Neuronal stem cell (in vitro differentiated cells): ENCODE data around the gene CLEC9A.

Experiments used
- DNase-seq: peaks from one replicate; pipeline ENCODE4 v3.0.0-alpha.2; 2013; ENCODE audit warnings: low spot score
- H2AFZ ChIP-seq: one replicate; pipeline ENCODE4 v1.6.1; 2013; ENCODE audit warnings: mild to moderate bottlenecking, low read length, inconsistent platforms
- H2AK5ac ChIP-seq: 2 replicates; pipeline ENCODE4 v1.6.1; 2013; ENCODE audit warnings: low read depth, mild to moderate bottlenecking, inconsistent platforms, low read length, moderate library complexity, mixed read lengths
- H2BK120ac ChIP-seq: 2 replicates; pipeline ENCODE4 v1.6.1; 2013; ENCODE audit warnings: low read depth, mild to moderate bottlenecking, inconsistent platforms, low read length, moderate library complexity, mixed read lengths
- H2BK12ac ChIP-seq: one replicate; pipeline ENCODE4 v1.6.1; 2013; ENCODE audit warnings: low read length, inconsistent platforms
- H2BK15ac ChIP-seq: 2 replicates; pipeline ENCODE4 v1.6.1; 2013; ENCODE audit warnings: mild to moderate bottlenecking, low read length, inconsistent platforms, mixed read lengths
- H2BK5ac ChIP-seq: one replicate; pipeline ENCODE4 v1.6.1; 2013; ENCODE audit warnings: inconsistent platforms, mild to moderate bottlenecking, low read length, moderate library complexity
- H3K14ac ChIP-seq: one replicate; pipeline ENCODE4 v1.6.1; 2013; ENCODE audit warnings: low read length, inconsistent platforms
- H3K18ac ChIP-seq: 2 replicates; pipeline ENCODE4 v1.6.1; 2013; ENCODE audit warnings: low read length, inconsistent platforms
- H3K23ac ChIP-seq: 2 replicates; pipeline ENCODE4 v1.6.1; 2013; ENCODE audit warnings: low read depth, mild to moderate bottlenecking, mixed read lengths, low read length, inconsistent platforms; ENCODE audit not compliant: poor library complexity
- H3K27ac ChIP-seq: replicated peaks from 3 replicates; pipeline ENCODE4 v1.5.1; 2013; ENCODE audit warnings: low read length, inconsistent platforms
- H3K27me3 ChIP-seq, 3 experiments: 2 replicates each; pipeline ENCODE4 v1.6.1; 2013; ENCODE audit warnings: low read length in 3 of 3, mild to moderate bottlenecking in 2 of 3, inconsistent platforms in 1 of 3, low read depth in 1 of 3, mixed read lengths in 1 of 3, moderate library complexity in 1 of 3; ENCODE audit not compliant: control insufficient read depth in 3 of 3, insufficient read depth in 3 of 3
- H3K36me3 ChIP-seq, 2 donors: replicated peaks in 1 of 2; 2 replicates each; pipeline ENCODE4 v1.6.1; 2013; ENCODE audit warnings: low read length in 2 of 2; ENCODE audit not compliant: control insufficient read depth in 2 of 2, insufficient read depth in 2 of 2
- H3K4ac ChIP-seq: 2 replicates; pipeline ENCODE4 v1.6.1; 2013; ENCODE audit warnings: inconsistent platforms, mild to moderate bottlenecking, low read length, moderate library complexity
- H3K4me1 ChIP-seq, 2 donors: 1 replicate in 1 of 2; 2 replicates in 1 of 2; pipeline ENCODE4 v1.6.1; 2013; ENCODE audit warnings: low read length in 2 of 2, low read depth in 1 of 2; ENCODE audit not compliant: control insufficient read depth in 2 of 2, insufficient read depth in 1 of 2
- H3K4me2 ChIP-seq: one replicate; pipeline ENCODE4 v1.6.1; 2013; ENCODE audit warnings: mild to moderate bottlenecking, low read length, inconsistent platforms; ENCODE audit not compliant: insufficient read depth, poor library complexity, severe bottlenecking
- H3K4me3 ChIP-seq, 2 donors: 2 replicates each; pipeline ENCODE4 v1.5.1; 2013; ENCODE audit warnings: low read length in 2 of 2, mild to moderate bottlenecking in 2 of 2, inconsistent platforms in 1 of 2, moderate library complexity in 1 of 2
- H3K79me1 ChIP-seq: one replicate; pipeline ENCODE4 v1.6.1; 2013; ENCODE audit warnings: low read depth, mild to moderate bottlenecking, inconsistent platforms, low read length, moderate library complexity
- H3K9ac ChIP-seq: one replicate; pipeline ENCODE4 v1.6.1; 2013; ENCODE audit warnings: mild to moderate bottlenecking, low read depth, low read length, inconsistent platforms; ENCODE audit not compliant: poor library complexity
- H3K9me3 ChIP-seq, 2 donors: replicated peaks in 1 of 2; 2 replicates each; pipeline versions ENCODE3 to v1.6.1; 2013; ENCODE audit warnings: low read length in 2 of 2, mild to moderate bottlenecking in 2 of 2, inconsistent platforms in 1 of 2, low read depth in 1 of 2, mixed read lengths in 1 of 2, moderate library complexity in 1 of 2; ENCODE audit not compliant: control insufficient read depth in 2 of 2, insufficient read depth in 1 of 2
- H4K8ac ChIP-seq: one replicate; pipeline ENCODE4 v1.6.1; 2013; ENCODE audit warnings: low read depth, mild to moderate bottlenecking, inconsistent platforms, low read length, moderate library complexity
- H4K91ac ChIP-seq: one replicate; pipeline ENCODE4 v1.6.1; 2013; ENCODE audit warnings: low read length, low read depth, mild to moderate bottlenecking, inconsistent platforms; ENCODE audit not compliant: poor library complexity
- WGBS, 2 donors: extraction: QIAGEN DNeasy Blood & Tissue Kit; methylation state at CpG; one replicate each; pipeline ENCODE4 v1.1.7; 2013; ENCODE audit warnings: missing lambda C conversion rate in 2 of 2, mixed read lengths in 1 of 2; ENCODE audit not compliant: insufficient read length in 2 of 2, insufficient replicate concordance in 1 of 2; ENCODE audit errors: extremely low coverage in 2 of 2; 5-methylcytosine and 5-hydroxymethylcytosine counted together

CLEC9A gene

GRCh38 chr12:10111451-10111850 lies 81.0 kb downstream of the CLEC9A start:
- no peaks in the 10 kb centered on the region for H3K4me1 ChIP-seq
- peak overlapping the region in 1 of 2 donors; percentile 58 for H3K4me3 ChIP-seq
- no peak overlapping the region for H2AFZ ChIP-seq
- H3K23ac ChIP-seq: peak overlapping the region; percentile 43
- no peak overlapping the region for H3K18ac ChIP-seq
- DNase-seq: no peak
- H3K4ac ChIP-seq: no peak overlapping the region
- H2BK120ac ChIP-seq: no peak overlapping the region
- no peak overlapping the region for H3K9ac ChIP-seq
- H3K27ac ChIP-seq: no peak overlapping the region
- no peaks in the 10 kb centered on the region for H3K79me1 ChIP-seq
- no peaks in the 10 kb centered on the region for H3K36me3 ChIP-seq
- no peak overlapping the region for H3K14ac ChIP-seq
- no CpG with 5 or more reads among the region's 38 CpGs for WGBS, 2 donors
- no peak overlapping the region for H3K4me2 ChIP-seq
- no peaks in the 10 kb centered on the region for H3K27me3 ChIP-seq
- no peak overlapping the region for H4K91ac ChIP-seq
- no peak overlapping the region for H4K8ac ChIP-seq
- no peaks in the 10 kb centered on the region for H3K9me3 ChIP-seq
- no peak overlapping the region for H2AK5ac ChIP-seq
- H2BK15ac ChIP-seq: no peak overlapping the region
- no peak overlapping the region for H2BK5ac ChIP-seq
- no peak overlapping the region for H2BK12ac ChIP-seq

GRCh38 chr12:10113075-10113474 lies 82.6 kb downstream of the CLEC9A start:
- DNase-seq: no peak
- no peak overlapping the region for H3K27ac ChIP-seq
- no peaks in the 10 kb centered on the region for H3K27me3 ChIP-seq
- H2BK12ac ChIP-seq: no peak overlapping the region
- no peak overlapping the region for H4K91ac ChIP-seq
- no peak overlapping the region for H3K23ac ChIP-seq
- no CpG with 5 or more reads among the region's 1 CpG for WGBS, 2 donors
- no peak overlapping the region for H3K9ac ChIP-seq
- H3K4me1 ChIP-seq: no peaks in the 10 kb centered on the region
- H3K9me3 ChIP-seq: no peaks in the 10 kb centered on the region
- H2BK120ac ChIP-seq: no peak overlapping the region
- no peak overlapping the region for H2BK15ac ChIP-seq
- no peak overlapping the region for H2BK5ac ChIP-seq
- no peak overlapping the region for H2AFZ ChIP-seq
- no peak overlapping the region for H3K4ac ChIP-seq
- no peak overlapping the region for H3K18ac ChIP-seq
- H2AK5ac ChIP-seq: no peak overlapping the region
- H3K14ac ChIP-seq: no peak overlapping the region
- no peaks in the 10 kb centered on the region for H3K36me3 ChIP-seq
- no peak overlapping the region for H3K4me3 ChIP-seq
- H3K79me1 ChIP-seq: no peaks in the 10 kb centered on the region
- H3K4me2 ChIP-seq: no peak overlapping the region
- no peak overlapping the region for H4K8ac ChIP-seq

- Histone ChIP-seq H3K4ac (no peak overlapping the region), H2BK120ac (no peak overlapping the region), H3K23ac (no peak overlapping the region), H3K27me3 (no peaks in the 10 kb centered on the region), H3K9me3 (no peaks in the 10 kb centered on the region), H3K4me3 (no peak overlapping the region), H2BK15ac (no peak overlapping the region), H2AK5ac (no peak overlapping the region), H2BK12ac (no peak overlapping the region), H3K36me3 (no peaks in the 10 kb centered on the region), H3K4me2 (no peak overlapping the region), H3K18ac (no peak overlapping the region), H2BK5ac (no peak overlapping the region), H3K79me1 (no peaks in the 10 kb centered on the region), H3K4me1 (no peaks in the 10 kb centered on the region), H4K91ac (no peak overlapping the region), H3K27ac (no peak overlapping the region), H3K14ac (no peak overlapping the region), H4K8ac (no peak overlapping the region), H2AFZ (no peak overlapping the region), H3K9ac (no peak overlapping the region)
- no CpG with 5 or more reads among the region's 1 CpG for WGBS, 2 donors
- DNase-seq: no peak
Observed at GRCh38 chr12:10113920-10114319, 83.4 kb downstream of the CLEC9A start.

- WGBS, 2 donors: no CpG with 5 or more reads among the region's 15 CpGs
- no peak for DNase-seq
- Histone ChIP-seq H3K4me1 (no peaks in the 10 kb centered on the region), H2BK12ac (no peak overlapping the region), H3K36me3 (no peaks in the 10 kb centered on the region), H3K27me3 (no peaks in the 10 kb centered on the region), H2AFZ (no peak overlapping the region), H3K79me1 (no peaks in the 10 kb centered on the region), H2BK5ac (no peak overlapping the region), H3K14ac (no peak overlapping the region), H3K9ac (no peak overlapping the region), H3K23ac (no peak overlapping the region), H3K4me2 (no peak overlapping the region), H3K4ac (no peak overlapping the region), H2BK120ac (no peak overlapping the region), H3K4me3 (no peak overlapping the region), H3K18ac (no peak overlapping the region), H2AK5ac (no peak overlapping the region), H4K91ac (no peak overlapping the region), H3K9me3 (no peaks in the 10 kb centered on the region), H2BK15ac (no peak overlapping the region), H3K27ac (no peak overlapping the region), H4K8ac (no peak overlapping the region)
Observed at GRCh38 chr12:10115311-10115710, 84.8 kb downstream of the CLEC9A start.
